ENCODE measurements around the gene RPTOR. TPM values are rescaled to one million over a fixed set of nuclear protein-coding genes. Genes with fewer than 3 reads are reported as not detected.

RPTOR gene
- total RNA-seq, 3 donors from 2014 or later, result 21.4 to 27.5 (median 23.6) TPM

GRCh38 chr17:80612997-80613731 lies 68.5 kb downstream of the RPTOR start:
- H3K27me3 ChIP-seq, result no peaks in the 10 kb centered on the region
- no peak overlapping the region for H3K27ac ChIP-seq
- TF ChIP-seq CTCF (IDR thresholded peaks at IDR 0.05), result no peak
- TF ChIP-seq POLR2AphosphoS5 (IDR thresholded peaks at IDR 0.05), result no peak
- no peak for TF ChIP-seq POLR2A (IDR thresholded peaks at IDR 0.05)
- H3K4me3 ChIP-seq, result no peak overlapping the region
- no peaks in the 10 kb centered on the region for H3K9me3 ChIP-seq
- DNase-seq (ENCODE audit: low spot score in 2 of 2), result no peak
- no peaks in the 10 kb centered on the region for H3K4me1 ChIP-seq
- intact Hi-C loops (cut with DNase I; ENCODE audit: low total_unique reads), result no loop called here
- no peaks in the 10 kb centered on the region for H3K36me3 ChIP-seq

DNA sequence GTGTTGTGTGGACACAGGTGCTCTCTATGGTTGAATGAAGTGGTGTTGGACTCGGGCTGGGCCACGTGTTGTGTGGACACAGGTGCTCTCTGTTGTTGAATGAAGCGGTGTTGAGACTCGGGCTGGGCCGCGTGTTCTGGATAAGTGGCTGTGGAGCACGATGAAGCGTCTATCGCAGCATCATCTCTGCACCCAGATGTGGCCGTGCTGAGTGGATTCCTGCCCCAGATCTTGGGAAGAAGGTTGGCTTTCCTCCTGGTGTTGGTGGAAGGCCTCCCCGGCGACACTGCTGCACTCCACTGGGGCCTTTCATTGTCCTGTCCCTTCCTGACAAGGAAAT lies 69.1 kb downstream of the RPTOR start:
- no peaks in the 10 kb centered on the region for H3K36me3 ChIP-seq
- H3K4me3 ChIP-seq, result no peak overlapping the region
- no peaks in the 10 kb centered on the region for H3K27me3 ChIP-seq
- DNase-seq (ENCODE audit: low spot score in 2 of 2), result no peak
- TF ChIP-seq CTCF (IDR thresholded peaks at IDR 0.05), result no peak
- no peak for TF ChIP-seq POLR2A (IDR thresholded peaks at IDR 0.05)
- no peak for TF ChIP-seq POLR2AphosphoS5 (IDR thresholded peaks at IDR 0.05)
- H3K9me3 ChIP-seq, result no peaks in the 10 kb centered on the region
- H3K27ac ChIP-seq, result no peak overlapping the region
- no peaks in the 10 kb centered on the region for H3K4me1 ChIP-seq
- intact Hi-C loops (cut with DNase I; ENCODE audit: low total_unique reads), result no loop called here

DNA sequence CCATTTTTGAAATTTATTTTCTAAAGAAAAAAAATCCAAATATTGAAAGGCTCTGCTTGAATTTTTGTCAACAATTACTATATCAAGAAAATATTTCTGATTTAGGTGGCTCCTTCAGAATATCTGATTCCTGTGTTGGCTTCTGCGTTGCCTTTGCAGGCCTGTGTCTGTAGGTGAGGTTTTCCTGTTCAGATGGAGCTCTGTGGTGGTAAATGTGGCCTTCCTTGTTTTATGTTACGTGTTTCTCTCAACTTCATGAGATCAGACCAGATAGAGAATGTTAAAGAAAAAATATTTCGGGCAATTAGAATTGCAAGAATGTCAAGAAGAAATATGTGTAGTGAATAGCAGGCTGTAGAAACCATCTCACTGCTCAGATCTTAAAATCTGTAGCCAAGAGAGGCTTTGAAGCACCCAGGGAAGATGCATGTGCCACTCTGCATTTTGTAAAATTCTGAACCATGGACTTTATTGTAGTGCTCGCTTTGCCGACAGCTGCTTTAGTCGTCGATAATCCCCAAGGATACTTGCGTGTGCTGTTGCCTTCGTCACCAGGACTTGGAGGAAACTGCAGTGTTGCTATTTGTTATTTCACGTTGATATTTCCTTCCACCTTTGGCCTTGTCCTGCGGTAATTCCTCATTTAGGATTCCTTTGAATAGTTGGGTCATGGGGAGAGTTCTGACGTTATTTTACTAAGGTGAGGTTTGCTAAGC lies 69.9 kb downstream of the RPTOR start:
- Histone ChIP-seq H3K27ac (no peak overlapping the region), H3K27me3 (no peaks in the 10 kb centered on the region), H3K36me3 (no peaks in the 10 kb centered on the region), H3K9me3 (no peaks in the 10 kb centered on the region), H3K4me3 (no peak overlapping the region), H3K4me1 (no peaks in the 10 kb centered on the region)
- TF ChIP-seq POLR2A (IDR thresholded peaks at IDR 0.05) (no peak), POLR2AphosphoS5 (IDR thresholded peaks at IDR 0.05) (no peak), CTCF (IDR thresholded peaks at IDR 0.05) (no peak)
- DNase-seq (ENCODE audit: low spot score in 2 of 2), result no peak
- intact Hi-C loops (cut with DNase I; ENCODE audit: low total_unique reads), result no loop called here

DNA sequence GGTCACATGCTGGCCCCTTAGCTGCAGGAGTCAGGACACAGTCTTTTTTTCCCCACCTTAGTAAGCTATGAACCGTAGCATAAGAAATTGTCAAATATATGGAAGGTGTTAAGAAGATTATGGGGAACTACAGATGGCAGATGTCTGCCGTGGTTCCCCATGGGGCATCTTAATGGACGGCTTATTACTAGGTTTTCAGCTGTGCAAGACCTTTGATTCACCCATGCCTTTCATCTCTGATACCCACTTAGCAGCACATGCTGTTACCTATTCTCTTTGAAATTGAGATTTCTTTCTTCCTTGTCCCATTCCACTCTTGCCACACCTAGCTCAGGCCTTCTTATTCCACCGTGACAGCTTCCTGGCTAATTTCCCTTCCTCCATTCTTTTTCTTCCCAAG lies 70.7 kb downstream of the RPTOR start:
- Histone ChIP-seq H3K4me1 (no peaks in the 10 kb centered on the region), H3K9me3 (no peaks in the 10 kb centered on the region), H3K27me3 (no peaks in the 10 kb centered on the region), H3K27ac (no peak overlapping the region), H3K36me3 (no peaks in the 10 kb centered on the region), H3K4me3 (no peak overlapping the region)
- DNase-seq (ENCODE audit: low spot score in 2 of 2), result no peak
- TF ChIP-seq CTCF (IDR thresholded peaks at IDR 0.05) (no peak), POLR2AphosphoS5 (IDR thresholded peaks at IDR 0.05) (no peak), POLR2A (IDR thresholded peaks at IDR 0.05) (no peak)
- intact Hi-C loops (cut with DNase I; ENCODE audit: low total_unique reads), result no loop called here

GRCh38 chr17:80616705-80617104 lies 72.1 kb downstream of the RPTOR start:
- intact Hi-C loops (cut with DNase I; ENCODE audit: low total_unique reads), result no loop called here
- Histone ChIP-seq H3K27ac (no peak overlapping the region), H3K36me3 (no peaks in the 10 kb centered on the region), H3K27me3 (no peaks in the 10 kb centered on the region), H3K4me1 (no peaks in the 10 kb centered on the region), H3K9me3 (no peaks in the 10 kb centered on the region), H3K4me3 (no peak overlapping the region)
- DNase-seq (ENCODE audit: low spot score in 2 of 2), result no peak
- no peak for TF ChIP-seq POLR2A (IDR thresholded peaks at IDR 0.05)
- TF ChIP-seq CTCF (IDR thresholded peaks at IDR 0.05), result no peak
- TF ChIP-seq POLR2AphosphoS5 (IDR thresholded peaks at IDR 0.05), result no peak
